B cell (primary cell): ENCODE measurements around the gene ADRM1. TPM values are rescaled to one million over a fixed set of nuclear protein-coding genes. Genes with fewer than 3 reads are reported as not detected.

Source experiments
- ATAC-seq: fragments of 200-7000 bp; cut with Tn5 transposase; one replicate; pipeline ENCODE4 v1.10.0; 2021; ENCODE audit warnings: low read depth, mild to moderate bottlenecking, moderate number of reproducible peaks, moderate library complexity
- CTCF ChIA-PET: fragments of 350-600 bp; sonication (Branson Sonifier 250); formaldehyde crosslinking; loops from one replicate; lab custom pipeline; 2021; ENCODE audit warnings: antibody characterized with exemption, inconsistent platforms; lab: Charles Lee
- POLR2A ChIA-PET: fragments of 350-600 bp; sonication (Branson Sonifier 250); formaldehyde crosslinking; loops from one replicate; lab custom pipeline; 2021; ENCODE audit warnings: antibody characterized with exemption; lab: Charles Lee
- DNase-seq: peaks from one replicate; pipeline ENCODE4 v3.0.0; 2013
- H2AFZ ChIP-seq: 2 replicates; pipeline ENCODE4 v1.6.1; 2012; ENCODE audit warnings: mild to moderate bottlenecking, low read depth, low read length; ENCODE audit not compliant: insufficient read depth, poor library complexity, severe bottlenecking
- H3K27ac ChIP-seq, 2 donors: 1 replicate in 1 of 2; 2 replicates in 1 of 2; pipeline ENCODE4 v1.5.1; 2012 to 2013; ENCODE audit warnings: low read length in 2 of 2, mild to moderate bottlenecking in 2 of 2, moderate library complexity in 1 of 2
- H3K27me3 ChIP-seq, 4 experiments: fragments of 200-600 bp in 1 of 4; sonication (generic) in 1 of 4; replicated peaks in 1 of 4; 1 replicate in 2 of 4; 2 replicates in 2 of 4; pipeline versions ENCODE4 v1.6.1 to v1.7.0; 2013 to 2016; ENCODE audit warnings: low read length in 3 of 4, mild to moderate bottlenecking in 2 of 4, mixed read lengths in 1 of 4, moderate library complexity in 1 of 4; ENCODE audit not compliant: insufficient read depth in 4 of 4, control insufficient read depth in 3 of 4; ENCODE audit errors: control extremely low read depth in 1 of 4
- H3K36me3 ChIP-seq, 2 experiments: replicated peaks in 1 of 2; 1 replicate in 1 of 2; 2 replicates in 1 of 2; pipeline versions ENCODE4 v1.6.1 to v1.7.1; 2013; ENCODE audit warnings: low read length in 1 of 2; ENCODE audit not compliant: insufficient read depth in 2 of 2, control insufficient read depth in 1 of 2; ENCODE audit errors: control extremely low read depth in 1 of 2, extremely low read depth in 1 of 2
- H3K4me1 ChIP-seq, 2 donors: fragments of 200-600 bp in 1 of 2; sonication (generic) in 1 of 2; 1 replicate in 1 of 2; 2 replicates in 1 of 2; pipeline versions ENCODE4 v1.5.1 to v1.6.1; 2013 to 2017; ENCODE audit warnings: low read length in 2 of 2; ENCODE audit not compliant: control insufficient read depth in 2 of 2, insufficient read depth in 2 of 2
- H3K4me2 ChIP-seq: replicated peaks from 2 replicates; pipeline ENCODE3; 2012; ENCODE audit warnings: mild to moderate bottlenecking, low read depth, low read length; ENCODE audit not compliant: poor library complexity, severe bottlenecking
- H3K4me3 ChIP-seq, 5 experiments: fragments of 200-600 bp in 1 of 5; sonication (generic) in 1 of 5; 1 replicate in 3 of 5; 2 replicates in 2 of 5; pipeline versions ENCODE4 v1.5.1 to v1.7.0; 2011 to 2016; ENCODE audit warnings: low read length in 4 of 5, mild to moderate bottlenecking in 4 of 5, low read depth in 2 of 5, control low read depth in 1 of 5, moderate library complexity in 1 of 5; ENCODE audit not compliant: insufficient read depth in 1 of 5; ENCODE audit errors: control extremely low read depth in 1 of 5, extremely low read depth in 1 of 5
- H3K79me2 ChIP-seq: fragments of 200-600 bp; sonication (generic); one replicate; pipeline ENCODE4 v1.6.0; 2016; ENCODE audit warnings: low read length; ENCODE audit not compliant: control insufficient read depth, insufficient read depth
- H3K9ac ChIP-seq: fragments of 200-600 bp; sonication (generic); 2 replicates; pipeline ENCODE4 v1.6.1; 2017; ENCODE audit warnings: mild to moderate bottlenecking, low read length, moderate library complexity
- H3K9me3 ChIP-seq, 3 donors: one replicate each; pipeline versions ENCODE4 v1.6.1 to v1.7.1; 2013; ENCODE audit warnings: low read length in 2 of 3; ENCODE audit not compliant: control insufficient read depth in 2 of 3, insufficient read depth in 1 of 3; ENCODE audit errors: control extremely low read depth in 1 of 3
- H4K20me1 ChIP-seq: 2 replicates; pipeline ENCODE4 v1.6.0; 2012; ENCODE audit warnings: mild to moderate bottlenecking, low read length; ENCODE audit not compliant: insufficient read depth, control insufficient read depth, poor library complexity, severe bottlenecking
- H3K27ac Mint-ChIP-seq: one replicate; pipeline ENCODE4 v1.8.0; 2021; ENCODE audit warnings: mixed read lengths
- H3K27me3 Mint-ChIP-seq: one replicate; pipeline ENCODE4 v1.8.0; 2021; ENCODE audit warnings: mixed read lengths
- H3K4me1 Mint-ChIP-seq: one replicate; pipeline ENCODE4 v1.8.0; 2021; ENCODE audit warnings: mixed read lengths
- H3K4me3 Mint-ChIP-seq: one replicate; pipeline ENCODE4 v1.8.0; 2021; ENCODE audit warnings: mixed read lengths
- H3K9me3 Mint-ChIP-seq: one replicate; pipeline ENCODE4 v1.8.0; 2022; ENCODE audit warnings: mixed read lengths; ENCODE audit not compliant: insufficient read depth
- CTCF ChIP-seq: fragments of 200-600 bp; IDR thresholded peaks from one replicate; pipeline ENCODE4 v1.8.0; 2022; ENCODE audit warnings: antibody characterized with exemption, mild to moderate bottlenecking
- EZH2 ChIP-seq: IDR thresholded peaks from 2 replicates; pipeline ENCODE4 v1.6.1; 2012; ENCODE audit warnings: borderline replicate concordance, low read depth, mild to moderate bottlenecking, moderate library complexity, low read length; ENCODE audit not compliant: insufficient read depth, poor library complexity, severe bottlenecking
- WGBS: methylation state at CpG from one replicate; pipeline ENCODE4 v1.1.5; 2013; ENCODE audit warnings: missing lambda C conversion rate; ENCODE audit not compliant: insufficient coverage; 5-methylcytosine and 5-hydroxymethylcytosine counted together
- intact Hi-C: fragments of 100-400 bp; cut with micrococcal nuclease; formaldehyde crosslinking; loops from one replicate; pipeline ENCODE4 v1.10.0; 2022
- polyA plus RNA-seq: library from polyadenylated mRNA; depleted of rRNA; stranded (reverse); fragments of >200 nt; gene quantifications from 2 replicates; pipeline ENCODE4 v1.2.3, GENCODE V29; 2012
- total RNA-seq, 2 donors: library from RNA; stranded (reverse); fragments of 120-200 nt in 1 of 2; gene quantifications; 1 replicate in 1 of 2; 2 replicates in 1 of 2; pipeline versions ENCODE4 v1.2.3 to v1.2.4, GENCODE V29; 2013 to 2022

The ADRM1 gene
- total and polyA plus RNA-seq, 2 donors (not counting 1 experiment from before 2014, with no cell fraction given) = 73.9 to 87.2 TPM

- peak overlapping the region; percentile 77 for H3K4me3 Mint-ChIP-seq
- peak overlapping the region; percentile 82 for H3K4me2 ChIP-seq
- WGBS = 79% methylated on average over 53 of the region's 53 CpGs
Observed at GRCh38 chr20:62336775-62337557, 34.2 kb downstream of the ADRM1 start.

More at GRCh38 chr20:62336775-62337557, 34.2 kb downstream of the ADRM1 start:
- Mint-ChIP-seq H3K4me1 (peaks cover 47% of the 10 kb centered on the region), H3K27me3 (no peaks in the 10 kb centered on the region), H3K27ac (peak overlapping the region; percentile 93), H3K9me3 (peaks cover 3% of the 10 kb centered on the region)
- Histone ChIP-seq H3K9ac (peak overlapping the region; percentile 13), H3K36me3 (peaks cover 0 to 20% of the 10 kb centered on the region in 2 experiments), H4K20me1 (no peaks in the 10 kb centered on the region), H3K27me3 (no peaks in the 10 kb centered on the region), H3K9me3 (peaks cover 0 to 18% (median 0%) of the 10 kb centered on the region in 3 donors), H3K79me2 (no peaks in the 10 kb centered on the region), H3K4me1 (peaks cover 53 to 62% of the 10 kb centered on the region in 2 donors), H3K27ac (peak overlapping the region; percentile 57 to 87), H2AFZ (no peak overlapping the region), H3K4me3 (peak overlapping the region in 3 of 5 experiments; percentile 5 to 18 (median 15))
- no peak for ATAC-seq
- TF ChIP-seq EZH2 (no peak), CTCF (no peak)
- DNase-seq = peak; percentile 30
- ChIA-PET POLR2A (interaction anchor here (1.0 to 4.6 kb wide), 2 partner anchors 30 to 33 kb away, joined by 4 to 43 read pairs; partner anchors contain the start of gene LAMA5), CTCF (interaction anchor here (0.8 to 1.5 kb wide), 4 partner anchors 30 to 46 kb away, joined by 3 read pairs; partner anchors contain the start of gene LAMA5)
- intact Hi-C loops = loop anchor here (5.0 kb wide), 1 partner anchor 50 kb away; the partner anchor contains the start of gene RPS21
